Stimulated activated CD8-positive, alpha-beta memory T cell treated with anti-CD3 and anti-CD28 coated beads, Interleukin-12 subunit alpha, Interleukin-12 subunit beta, amount 100 ng/mL, for 4 hours (primary cell): Measurements from ENCODE around the gene ERBB2.
A peak's percentile ranks its signal among the peaks of the same experiment; 100 is the strongest.

Experiments
- DNase-seq: peaks from one replicate; pipeline ENCODE4 v3.0.0-alpha.2; 2020; ENCODE audit warnings: low read depth

ERBB2 gene

GRCh38 chr17:39726617-39727016 lies 26.8 kb downstream of the ERBB2 start:
- no peak for DNase-seq

GRCh38 chr17:39727556-39727955 lies 27.7 kb downstream of the ERBB2 start:
- no peak for DNase-seq

GRCh38 chr17:39729280-39729851 lies 29.5 kb downstream of the ERBB2 start:
- DNase-seq, result no peak

- DNase-seq, result peak; percentile 91
These were observed 30.4 kb downstream of the ERBB2 start, which contains the start of gene MIEN1 for GRCh38 chr17:39730095-39730921. MIEN1 (minus strand) TSS chr17:39730532; CDS start chr17:39730495, 37 bp downstream.

DNA sequence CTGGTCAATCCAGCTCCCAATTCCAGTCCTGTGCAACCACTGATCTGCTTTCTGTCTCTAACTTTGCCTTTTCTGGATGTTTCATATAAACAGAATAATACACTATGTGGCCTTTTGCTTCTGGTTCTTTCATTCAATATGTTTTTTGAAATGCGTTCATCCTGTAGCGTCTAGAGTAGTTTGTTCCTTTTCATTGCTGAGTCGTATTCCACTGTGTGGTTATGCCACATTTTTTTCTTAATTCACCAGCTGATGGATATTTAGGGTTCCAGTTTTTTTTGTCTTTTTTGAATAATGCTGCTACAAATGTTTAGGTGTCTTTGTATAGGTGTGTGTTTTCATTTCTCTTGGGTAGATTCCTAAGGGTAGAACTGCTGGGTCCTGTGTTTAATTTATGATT lies 32.7 kb downstream of the ERBB2 start:
- no peak for DNase-seq

- DNase-seq, result no peak
These were observed 36.0 kb downstream of the ERBB2 start for GRCh38 chr17:39735882-39736281.

- DNase-seq, result no peak
These were observed 36.7 kb downstream of the ERBB2 start for GRCh38 chr17:39736319-39737165.

DNA sequence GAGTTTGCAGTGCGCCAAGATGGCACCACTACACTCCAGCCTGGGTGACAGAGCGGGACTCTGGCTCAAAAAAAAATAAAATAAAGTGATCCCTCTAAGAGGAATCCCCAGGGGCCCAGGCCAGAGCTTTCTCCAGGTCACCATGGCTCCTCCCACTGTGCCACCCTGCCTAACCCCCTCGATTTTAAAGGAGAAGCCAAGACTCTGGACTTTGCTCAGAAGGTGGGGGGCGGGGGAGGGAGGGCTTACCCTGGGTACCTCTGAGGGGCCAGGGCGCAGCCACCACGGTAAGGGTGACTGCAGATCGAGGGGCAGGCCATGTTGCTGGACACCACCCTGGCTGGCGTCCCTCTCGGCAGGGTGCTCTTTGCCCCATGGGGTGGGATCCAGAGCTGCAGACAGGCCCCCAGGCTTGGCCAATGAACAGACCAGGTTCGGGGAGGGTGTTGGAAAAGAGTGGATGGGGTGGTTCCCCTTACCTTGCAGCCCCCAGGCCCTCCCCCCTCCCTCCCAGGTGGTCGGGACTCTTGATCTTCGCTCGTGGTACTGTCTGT lies 37.4 kb downstream of the ERBB2 start:
- no peak for DNase-seq

GRCh38 chr17:39737760-39738567 lies 38.1 kb downstream of the ERBB2 start, which contains the start of gene GRB7:
GRB7 (plus strand) TSS chr17:39737938; CDS start chr17:39742302, 4,364 bp downstream.
- no peak for DNase-seq

- peak; percentile 8 for DNase-seq
These were observed 38.7 kb downstream of the ERBB2 start for GRCh38 chr17:39738568-39738901.

GRCh38 chr17:39738983-39739884 lies 39.4 kb downstream of the ERBB2 start:
- no peak for DNase-seq

DNA sequence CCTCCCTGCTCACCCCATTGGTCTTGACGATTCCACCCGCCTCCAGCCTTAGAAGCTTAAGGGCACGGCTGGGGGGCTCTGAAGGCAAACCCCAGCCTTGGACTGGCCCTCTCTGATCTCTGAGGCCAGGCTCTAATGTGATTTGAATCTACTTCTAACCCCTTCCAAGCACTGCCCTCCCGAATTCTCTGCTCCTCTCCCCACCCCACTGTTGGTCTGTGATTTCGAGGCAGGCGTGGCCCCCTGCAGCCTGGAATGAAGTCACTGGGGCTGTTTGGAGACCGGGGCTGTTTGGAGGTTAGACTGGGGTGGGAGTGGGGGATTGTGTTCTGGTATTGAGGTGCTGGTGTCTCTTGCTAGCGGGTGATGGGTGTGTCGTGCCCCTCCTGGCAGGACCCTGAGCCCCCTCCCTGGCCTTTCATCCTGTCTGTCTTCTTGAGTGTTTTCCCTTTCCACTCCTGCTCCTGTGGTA lies 40.1 kb downstream of the ERBB2 start:
- DNase-seq, result no peak

DNA sequence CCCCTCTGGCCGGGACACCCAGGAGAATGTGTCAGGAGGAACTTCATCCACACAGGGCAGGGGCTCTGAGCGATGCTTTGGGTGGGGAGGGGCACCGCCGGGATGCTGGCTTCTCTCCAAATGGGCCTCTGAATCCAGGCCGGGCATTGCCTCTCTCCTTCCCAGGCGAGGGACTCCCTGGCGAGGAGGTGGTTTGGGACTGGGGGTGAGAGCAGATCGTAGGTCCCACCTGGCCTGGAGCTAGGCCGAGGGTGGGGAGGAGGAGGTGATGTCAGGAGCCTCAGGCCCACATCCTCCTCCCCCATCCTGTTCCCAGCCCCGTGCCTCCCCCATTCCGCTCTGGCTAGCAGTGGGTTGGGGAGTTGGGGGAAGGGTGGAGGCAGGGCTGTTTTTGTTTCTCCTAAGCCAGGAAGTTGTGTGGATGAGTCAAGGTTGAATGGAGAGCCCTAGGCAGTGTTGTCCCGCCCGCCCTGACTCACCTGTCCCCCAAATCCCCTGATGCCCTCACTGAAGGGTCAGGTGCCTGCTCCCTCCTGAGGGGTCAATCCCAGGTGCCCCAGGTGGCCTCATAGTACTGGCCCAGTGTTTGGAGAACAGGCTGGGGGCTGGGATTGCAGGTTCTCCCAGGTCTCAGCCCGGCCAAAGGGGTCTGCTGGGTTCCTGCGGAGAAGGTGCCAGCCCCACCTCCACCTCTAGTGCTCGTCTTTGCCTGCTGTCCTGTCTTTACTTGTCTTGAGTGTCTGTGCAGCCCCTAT lies 40.7 kb downstream of the ERBB2 start:
- DNase-seq, result no peak

- no peak for DNase-seq
These were observed 42.4 kb downstream of the ERBB2 start for GRCh38 chr17:39742126-39742855.

DNA sequence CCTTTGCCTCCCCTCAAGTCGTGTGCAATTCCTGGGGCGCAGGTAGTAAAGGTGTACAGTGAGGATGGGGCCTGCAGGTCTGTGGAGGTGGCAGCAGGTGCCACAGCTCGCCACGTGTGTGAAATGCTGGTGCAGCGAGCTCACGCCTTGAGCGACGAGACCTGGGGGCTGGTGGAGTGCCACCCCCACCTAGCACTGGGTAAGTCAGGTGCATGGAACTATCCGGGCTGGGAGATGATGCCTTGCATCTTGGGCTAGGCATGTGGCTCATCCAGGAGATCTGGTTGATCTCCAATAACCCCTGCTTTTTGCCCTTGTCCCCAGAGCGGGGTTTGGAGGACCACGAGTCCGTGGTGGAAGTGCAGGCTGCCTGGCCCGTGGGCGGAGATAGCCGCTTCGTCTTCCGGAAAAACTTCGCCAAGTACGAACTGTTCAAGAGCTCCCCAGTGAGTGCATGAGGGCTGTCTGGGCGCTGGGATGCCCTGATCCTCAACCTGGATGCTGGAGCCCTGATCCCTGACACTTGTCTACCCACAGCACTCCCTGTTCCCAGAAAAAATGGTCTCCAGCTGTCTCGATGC lies 43.1 kb downstream of the ERBB2 start:
- no peak for DNase-seq

DNA sequence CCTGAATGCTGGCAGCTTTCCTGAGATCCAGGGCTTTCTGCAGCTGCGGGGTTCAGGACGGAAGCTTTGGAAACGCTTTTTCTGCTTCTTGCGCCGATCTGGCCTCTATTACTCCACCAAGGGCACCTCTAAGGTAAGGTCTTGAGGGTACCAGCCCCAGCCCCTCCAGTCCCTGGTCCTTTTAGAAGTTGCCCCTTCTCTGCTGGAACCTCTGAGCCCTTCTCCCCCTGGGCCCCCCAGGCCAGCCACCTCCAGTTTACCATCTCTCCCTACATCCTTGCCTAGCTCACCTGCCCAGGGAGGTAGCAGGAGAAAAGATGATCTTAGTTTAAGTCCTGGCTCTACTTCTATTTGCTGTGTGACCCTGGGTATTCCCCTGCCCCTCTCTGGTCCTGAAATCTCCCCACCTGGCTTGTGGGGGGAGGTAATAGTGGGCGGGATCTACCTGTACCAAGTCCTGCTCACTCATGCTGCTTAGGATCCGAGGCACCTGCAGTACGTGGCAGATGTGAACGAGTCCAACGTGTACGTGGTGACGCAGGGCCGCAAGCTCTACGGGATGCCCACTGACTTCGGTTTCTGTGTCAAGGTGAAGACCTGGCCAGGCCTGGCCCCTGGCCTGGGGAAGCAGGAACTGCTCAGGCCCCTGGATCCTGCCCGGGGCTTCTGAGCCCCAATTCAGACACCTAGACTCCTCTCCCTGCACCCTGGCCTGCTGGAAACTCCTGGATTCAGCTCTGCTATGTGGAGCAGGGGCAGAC lies 44.4 kb downstream of the ERBB2 start:
- DNase-seq, result no peak

GRCh38 chr17:39744836-39745215 lies 45.0 kb downstream of the ERBB2 start:
- no peak for DNase-seq
